IPS-18a (cell line): ENCODE measurements around the gene HINT3.
"Not testable (repeated sequence)": the region's sequence is repeated elsewhere in the genome, so short reads cannot be mapped to it uniquely, and the experiment has no call there.

Experiments used
- H3K27ac ChIP-seq: one replicate; pipeline ENCODE4 v1.5.1; 2013; ENCODE audit warnings: low read length
- H3K27me3 ChIP-seq: one replicate; pipeline ENCODE4 v1.6.1; 2013; ENCODE audit warnings: mild to moderate bottlenecking, low read length; ENCODE audit not compliant: control insufficient read depth, insufficient read depth
- H3K36me3 ChIP-seq: one replicate; pipeline ENCODE4 v1.6.1; 2013; ENCODE audit warnings: low read depth, low read length; ENCODE audit not compliant: control insufficient read depth
- H3K4me1 ChIP-seq: one replicate; pipeline ENCODE4 v1.6.1; 2013; ENCODE audit warnings: low read depth, low read length; ENCODE audit not compliant: control insufficient read depth
- H3K4me3 ChIP-seq: one replicate; pipeline ENCODE4 v1.5.1; 2013; ENCODE audit warnings: low read length
- H3K9ac ChIP-seq: one replicate; pipeline ENCODE4 v1.6.1; 2013; ENCODE audit warnings: mild to moderate bottlenecking, low read length, moderate library complexity
- H3K9me3 ChIP-seq: one replicate; pipeline ENCODE4 v1.6.1; 2013; ENCODE audit warnings: low read depth, low read length; ENCODE audit not compliant: control insufficient read depth

HINT3 gene

GRCh38 chr6:125924169-125924568, 32.4 kb upstream of the HINT3 start:
- Histone ChIP-seq H3K27me3 (no peaks in the 10 kb centered on the region), H3K9ac (no peak overlapping the region), H3K9me3 (no peaks in the 10 kb centered on the region), H3K4me1 (peaks cover 2% of the 10 kb centered on the region), H3K36me3 (peaks cover 4% of the 10 kb centered on the region), H3K27ac (no peak overlapping the region), H3K4me3 (no peak overlapping the region)

GRCh38 chr6:125924697-125925358, 31.7 kb upstream of the HINT3 start:
- H3K4me3 ChIP-seq = no peak overlapping the region
- peaks cover 4% of the 10 kb centered on the region for H3K36me3 ChIP-seq
- no peak overlapping the region for H3K9ac ChIP-seq
- H3K9me3 ChIP-seq = no peaks in the 10 kb centered on the region
- H3K27me3 ChIP-seq = no peaks in the 10 kb centered on the region
- H3K27ac ChIP-seq = no peak overlapping the region
- H3K4me1 ChIP-seq = no peaks in the 10 kb centered on the region

GRCh38 chr6:125926711-125927110, 29.9 kb upstream of the HINT3 start:
- no peak overlapping the region for H3K4me3 ChIP-seq
- no peak overlapping the region for H3K9ac ChIP-seq
- no peaks in the 10 kb centered on the region for H3K27me3 ChIP-seq
- peaks cover 4% of the 10 kb centered on the region for H3K36me3 ChIP-seq
- no peaks in the 10 kb centered on the region for H3K9me3 ChIP-seq
- no peak overlapping the region for H3K27ac ChIP-seq
- H3K4me1 ChIP-seq = no peaks in the 10 kb centered on the region

GRCh38 chr6:125927761-125928160, 28.8 kb upstream of the HINT3 start:
- Histone ChIP-seq H3K27me3 (no peaks in the 10 kb centered on the region), H3K36me3 (peaks cover 4% of the 10 kb centered on the region), H3K4me1 (no peaks in the 10 kb centered on the region), H3K4me3 (no peak overlapping the region), H3K9ac (no peak overlapping the region), H3K9me3 (no peaks in the 10 kb centered on the region), H3K27ac (no peak overlapping the region)

- no peak overlapping the region for H3K4me3 ChIP-seq
- H3K27me3 ChIP-seq = no peaks in the 10 kb centered on the region
- H3K4me1 ChIP-seq = no peaks in the 10 kb centered on the region
- H3K9me3 ChIP-seq = no peaks in the 10 kb centered on the region
- H3K9ac ChIP-seq = no peak overlapping the region
- H3K27ac ChIP-seq = no peak overlapping the region
- H3K36me3 ChIP-seq = no peaks in the 10 kb centered on the region
Observed at GRCh38 chr6:125930765-125931418, 25.7 kb upstream of the HINT3 start.

GRCh38 chr6:125931733-125932450, 24.7 kb upstream of the HINT3 start:
- Histone ChIP-seq H3K9me3 (no peaks in the 10 kb centered on the region), H3K27ac (no peak overlapping the region), H3K9ac (no peak overlapping the region), H3K4me1 (no peaks in the 10 kb centered on the region), H3K27me3 (no peaks in the 10 kb centered on the region), H3K36me3 (no peaks in the 10 kb centered on the region), H3K4me3 (no peak overlapping the region)

- Histone ChIP-seq H3K27me3 (no peaks in the 10 kb centered on the region), H3K9me3 (no peaks in the 10 kb centered on the region), H3K9ac (no peak overlapping the region), H3K4me1 (no peaks in the 10 kb centered on the region), H3K27ac (no peak overlapping the region), H3K36me3 (no peaks in the 10 kb centered on the region), H3K4me3 (no peak overlapping the region)
Observed at GRCh38 chr6:125932451-125932795, 24.1 kb upstream of the HINT3 start.

GRCh38 chr6:125935520-125935919, 21.1 kb upstream of the HINT3 start:
- not testable (repeated sequence) for H3K27me3 ChIP-seq, H3K9me3 ChIP-seq, H3K27ac ChIP-seq, H3K36me3 ChIP-seq, H3K4me1 ChIP-seq, H3K9ac ChIP-seq, H3K4me3 ChIP-seq

- Histone ChIP-seq H3K9ac (no peak overlapping the region), H3K27ac (no peak overlapping the region), H3K4me1 (no peaks in the 10 kb centered on the region), H3K4me3 (no peak overlapping the region), H3K36me3 (no peaks in the 10 kb centered on the region), H3K27me3 (no peaks in the 10 kb centered on the region), H3K9me3 (no peaks in the 10 kb centered on the region)
Observed at GRCh38 chr6:125939026-125939425, 17.5 kb upstream of the HINT3 start.

- Histone ChIP-seq H3K27me3 (no peaks in the 10 kb centered on the region), H3K4me1 (no peaks in the 10 kb centered on the region)
Observed at GRCh38 chr6:125939791-125940190, 16.8 kb upstream of the HINT3 start.

GRCh38 chr6:125940247-125941041, 16.1 kb upstream of the HINT3 start:
- Histone ChIP-seq H3K27ac (no peak overlapping the region), H3K36me3 (no peaks in the 10 kb centered on the region), H3K27me3 (no peaks in the 10 kb centered on the region), H3K9me3 (no peaks in the 10 kb centered on the region), H3K9ac (no peak overlapping the region), H3K4me3 (no peak overlapping the region), H3K4me1 (no peaks in the 10 kb centered on the region)

More at GRCh38 chr6:125939791-125940190, 16.8 kb upstream of the HINT3 start:
- Histone ChIP-seq H3K9me3 (no peaks in the 10 kb centered on the region), H3K4me3 (no peak overlapping the region), H3K9ac (no peak overlapping the region), H3K27ac (no peak overlapping the region), H3K36me3 (no peaks in the 10 kb centered on the region)
